HEK293T (cell line): ENCODE data around the gene NPHP3.
A peak's percentile ranks its signal among the peaks of the same experiment; 100 is the strongest.

Source experiments
- CTCF ChIA-PET: fragments of 350-600 bp; formaldehyde crosslinking; extraction: SDS; loops from one replicate; lab custom pipeline; 2021; ENCODE audit warnings: antibody characterized with exemption, inconsistent platforms; lab: Yijun Ruan, JAX
- POLR2A ChIA-PET: fragments of 350-600 bp; formaldehyde crosslinking; extraction: SDS; loops from one replicate; lab custom pipeline; 2020; ENCODE audit warnings: antibody characterized with exemption, inconsistent platforms; lab: Yijun Ruan, JAX
- DNase-seq: peaks from one replicate; pipeline ENCODE4 v3.0.0; 2012; ENCODE audit warnings: mixed read lengths; ENCODE audit errors: extremely low spot score
- ARNT ChIP-seq: fragments of 450-650 bp; IDR thresholded peaks from 2 replicates; pipeline ENCODE4 v1.6.1; 2017; ENCODE audit warnings: mild to moderate bottlenecking
- BHLHE40 ChIP-seq: fragments of 450-650 bp; IDR thresholded peaks from 2 replicates; pipeline ENCODE4 v1.6.1; 2016; ENCODE audit warnings: mild to moderate bottlenecking, moderate library complexity, borderline replicate concordance
- CTBP1 ChIP-seq: fragments of 450-650 bp; IDR thresholded peaks from 2 replicates; pipeline ENCODE4 v1.6.1; 2016; ENCODE audit warnings: borderline replicate concordance
- ELF4 ChIP-seq: fragments of 450-650 bp; IDR thresholded peaks from 2 replicates; pipeline ENCODE4 v1.6.1; 2017; ENCODE audit warnings: antibody characterized with exemption
- FOXA1 ChIP-seq: fragments of 450-650 bp; IDR thresholded peaks from 2 replicates; pipeline ENCODE4 v1.6.1; 2016; ENCODE audit warnings: mild to moderate bottlenecking
- FOXK2 ChIP-seq: fragments of 450-650 bp; IDR thresholded peaks from 2 replicates; pipeline ENCODE4 v1.6.1; 2016; ENCODE audit warnings: mild to moderate bottlenecking
- FOXM1 ChIP-seq: fragments of 450-650 bp; IDR thresholded peaks from 2 replicates; pipeline ENCODE4 v1.6.1; 2017; ENCODE audit warnings: mild to moderate bottlenecking, borderline replicate concordance
- HDGF ChIP-seq: fragments of 450-650 bp; IDR thresholded peaks from 2 replicates; pipeline ENCODE4 v1.6.1; 2017; ENCODE audit warnings: antibody characterized with exemption, borderline replicate concordance
- L3MBTL2 ChIP-seq: fragments of 450-650 bp; conservative IDR thresholded peaks from 2 replicates; pipeline ENCODE4 v1.6.1; 2016; ENCODE audit warnings: mild to moderate bottlenecking
- LEF1 ChIP-seq: fragments of 450-650 bp; IDR thresholded peaks from 2 replicates; pipeline ENCODE4 v1.6.1; 2017; ENCODE audit warnings: mild to moderate bottlenecking, borderline replicate concordance
- NFRKB ChIP-seq: fragments of 450-650 bp; IDR thresholded peaks from 2 replicates; pipeline ENCODE4 v1.6.1; 2016; ENCODE audit warnings: mild to moderate bottlenecking, moderate library complexity
- PKNOX1 ChIP-seq: fragments of 450-650 bp; IDR thresholded peaks from 2 replicates; pipeline ENCODE4 v1.6.1; 2016
- SP1 ChIP-seq: fragments of 450-650 bp; IDR thresholded peaks from 2 replicates; pipeline ENCODE4 v1.6.1; 2017
- SUZ12 ChIP-seq: fragments of 450-650 bp; IDR thresholded peaks from 2 replicates; pipeline ENCODE4 v1.6.1; 2016; ENCODE audit warnings: mild to moderate bottlenecking
- TARDBP ChIP-seq: fragments of 450-650 bp; IDR thresholded peaks from 2 replicates; pipeline ENCODE4 v1.6.1; 2016
- ZNF384 ChIP-seq: fragments of 450-650 bp; IDR thresholded peaks from 2 replicates; pipeline ENCODE4 v1.6.1; 2016

The NPHP3 gene

GRCh38 chr3:132721479-132722164, 587 bp downstream of the NPHP3 start:
- DNase-seq, result peak; percentile 48
- POLR2A ChIA-PET, result interaction anchor here (1.0 kb wide), 1 partner anchor 63 kb away, joined by 3 read pairs; no protein-coding TSS in a partner anchor
- no peak for TF ChIP-seq CTBP1
- no peak for TF ChIP-seq SP1
- TF ChIP-seq HDGF, result no peak
- no peak for TF ChIP-seq PKNOX1
- TF ChIP-seq BHLHE40, result no peak
- CTCF ChIA-PET, result interaction anchor here (0.7 kb wide), 1 partner anchor 260 kb away, joined by 3 read pairs; no protein-coding TSS in a partner anchor

- ChIA-PET POLR2A (no interaction called here), CTCF (interaction anchor here (0.7 kb wide), 1 partner anchor 448 kb away, joined by 3 read pairs; no protein-coding TSS in a partner anchor)
- TF ChIP-seq ZNF384 (no peak), BHLHE40 (no peak), TARDBP (no peak), SP1 (no peak), LEF1 (no peak), FOXA1 (no peak), FOXK2 (no peak), PKNOX1 (no peak), NFRKB (no peak), ARNT (no peak), FOXM1 (no peak), ELF4 (no peak), CTBP1 (no peak), L3MBTL2 (no peak), HDGF (no peak), SUZ12 (no peak)
- DNase-seq, result no peak
Observed at GRCh38 chr3:132720228-132720627, 2.0 kb downstream of the NPHP3 start.

GRCh38 chr3:132716372-132716771, 5.8 kb downstream of the NPHP3 start:
- ChIA-PET CTCF (interaction anchor here (1.3 kb wide), 1 partner anchor 15 kb away, joined by 4 read pairs; no protein-coding TSS in a partner anchor), POLR2A (no interaction called here)
- no peak for DNase-seq
- TF ChIP-seq FOXM1, result no peak
- no peak for TF ChIP-seq NFRKB
- no peak for TF ChIP-seq TARDBP
- TF ChIP-seq CTBP1, result no peak
- no peak for TF ChIP-seq FOXA1
- no peak for TF ChIP-seq PKNOX1
- no peak for TF ChIP-seq HDGF

- POLR2A ChIA-PET, result no interaction called here
- no peak for DNase-seq
- CTCF ChIA-PET, result no interaction called here
- TF ChIP-seq PKNOX1 (no peak), SUZ12 (no peak), TARDBP (no peak), ZNF384 (no peak), BHLHE40 (no peak), ELF4 (no peak), FOXK2 (no peak), LEF1 (no peak), FOXM1 (no peak), ARNT (no peak), SP1 (no peak), NFRKB (no peak), FOXA1 (no peak)
Observed at GRCh38 chr3:132713977-132714727, 8.1 kb downstream of the NPHP3 start.

- no peak for TF ChIP-seq L3MBTL2
- no peak for TF ChIP-seq CTBP1
- no peak for TF ChIP-seq HDGF
- TF ChIP-seq ZNF384, result no peak
- TF ChIP-seq BHLHE40, result no peak
- no peak for TF ChIP-seq PKNOX1
- no peak for DNase-seq
- CTCF ChIA-PET, result no interaction called here
- POLR2A ChIA-PET, result no interaction called here
Observed at GRCh38 chr3:132710311-132710710, 11.9 kb downstream of the NPHP3 start.
